ENCODE measurements around the gene PLAA.
A peak's percentile ranks its signal among the peaks of the same experiment; 100 is the strongest.

Gene PLAA

DNA sequence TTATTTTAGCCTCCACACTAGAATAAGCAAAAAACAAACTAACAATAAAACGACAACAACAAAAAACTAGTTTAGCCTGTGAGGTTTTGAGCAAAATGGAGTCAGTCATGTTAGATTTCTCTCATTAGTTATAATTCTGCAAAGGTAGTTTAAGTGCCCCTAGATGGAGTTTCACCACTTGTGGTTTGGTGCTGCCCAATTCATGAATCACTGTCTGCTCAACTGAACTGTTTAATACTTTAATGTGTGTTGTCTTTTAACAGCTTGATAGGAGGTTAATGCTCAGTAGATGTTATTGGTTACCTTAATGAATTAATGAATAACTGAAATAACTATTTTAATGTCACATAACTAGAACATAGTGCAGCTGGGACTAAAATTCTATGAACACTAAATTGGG is 3.5 kb upstream of the PLAA start:
- DNase-seq, result no peak
- no peak overlapping the region for H4K91ac ChIP-seq (ENCODE audit: low read depth, low read length)
- H3K36me3 ChIP-seq (ENCODE audit: control insufficient read depth in 1 of 2, insufficient read depth in 2 of 2, low read length in 2 of 2), result no peaks in the 10 kb centered on the region
- peaks cover 9% of the 10 kb centered on the region for H3K79me1 ChIP-seq (ENCODE audit: low read length)
- no peak overlapping the region for H2AK5ac ChIP-seq (ENCODE audit: low read length)
- no peak overlapping the region for H2BK12ac ChIP-seq (ENCODE audit: low read length)
- H3K4me3 ChIP-seq (ENCODE audit: low read depth, low read length), result no peak overlapping the region
- peaks cover 1 to 2% of the 10 kb centered on the region in 2 experiments for H3K4me1 ChIP-seq (ENCODE audit: control insufficient read depth in 1 of 2, insufficient read depth in 2 of 2, low read length in 2 of 2)
- H3K27me3 ChIP-seq (ENCODE audit: insufficient read depth, low read length), result no peaks in the 10 kb centered on the region
- no peak overlapping the region for H3K4ac ChIP-seq (ENCODE audit: low read depth, low read length)
- H3K27ac ChIP-seq (ENCODE audit: low read depth, low read length), result no peak overlapping the region
- H2AFZ ChIP-seq (ENCODE audit: insufficient read depth, low read length, poor library complexity), result no peak overlapping the region
- no peak overlapping the region for H3K18ac ChIP-seq (ENCODE audit: low read length)
- WGBS (ENCODE audit: extremely low coverage, insufficient coverage, insufficient read length), result no CpG with 5 or more reads among the region's 1 CpG
- H3K79me2 ChIP-seq (ENCODE audit: control insufficient read depth, insufficient read depth, low read length, poor library complexity), result peaks cover 9% of the 10 kb centered on the region
- H3K9ac ChIP-seq (ENCODE audit: low read length), result no peak overlapping the region
- H2BK120ac ChIP-seq (ENCODE audit: insufficient read depth, low read length, poor library complexity), result no peak overlapping the region
- no peak overlapping the region for H2BK5ac ChIP-seq (ENCODE audit: low read depth, low read length, poor library complexity)
- H3K14ac ChIP-seq (ENCODE audit: low read length), result no peak overlapping the region
- no peak overlapping the region for H4K12ac ChIP-seq (ENCODE audit: low read depth, low read length)
- no peaks in the 10 kb centered on the region for H3K9me3 ChIP-seq (ENCODE audit: insufficient read depth, low read depth, low read length)
- no peak overlapping the region for H3K23ac ChIP-seq (ENCODE audit: low read length)
- H3K4me2 ChIP-seq (ENCODE audit: low read length), result no peak overlapping the region
- no peak overlapping the region for H4K8ac ChIP-seq (ENCODE audit: low read depth, low read length)

DNA sequence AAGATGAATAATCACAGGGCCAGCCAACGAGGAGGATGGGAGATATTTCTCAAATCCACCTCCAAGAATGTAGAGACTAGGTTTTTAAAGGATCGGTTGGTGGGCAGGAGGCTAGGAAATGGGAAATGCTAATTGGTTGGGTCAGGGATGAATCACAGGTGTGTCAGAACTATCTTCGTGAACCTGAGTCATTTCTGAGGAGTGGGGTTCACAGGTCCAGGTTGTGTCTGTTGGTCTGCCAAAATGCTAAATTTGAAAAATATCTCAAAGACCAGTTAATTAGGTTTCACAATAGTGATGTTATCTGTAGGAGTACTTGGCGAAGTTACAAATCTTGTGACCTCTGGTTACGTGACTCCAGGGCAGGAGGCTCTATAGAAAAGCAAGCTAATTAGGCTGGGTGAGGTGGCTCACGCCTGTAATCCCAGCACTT is 2.6 kb upstream of the PLAA start:
- H3K9me3 ChIP-seq (ENCODE audit: insufficient read depth, low read depth, low read length), result no peaks in the 10 kb centered on the region
- H3K27ac ChIP-seq (ENCODE audit: low read depth, low read length), result no peak overlapping the region
- H3K36me3 ChIP-seq (ENCODE audit: control insufficient read depth in 1 of 2, insufficient read depth in 2 of 2, low read length in 2 of 2), result no peaks in the 10 kb centered on the region
- no CpG with 5 or more reads among the region's 6 CpGs for WGBS (ENCODE audit: extremely low coverage, insufficient coverage, insufficient read length)
- no peak overlapping the region for H3K9ac ChIP-seq (ENCODE audit: low read length)
- H2AFZ ChIP-seq (ENCODE audit: insufficient read depth, low read length, poor library complexity), result no peak overlapping the region
- H3K27me3 ChIP-seq (ENCODE audit: insufficient read depth, low read length), result no peaks in the 10 kb centered on the region
- no peak overlapping the region for H2BK12ac ChIP-seq (ENCODE audit: low read length)
- no peak overlapping the region for H3K14ac ChIP-seq (ENCODE audit: low read length)
- no peak overlapping the region for H3K4ac ChIP-seq (ENCODE audit: low read depth, low read length)
- no peak overlapping the region for H4K8ac ChIP-seq (ENCODE audit: low read depth, low read length)
- H3K4me2 ChIP-seq (ENCODE audit: low read length), result no peak overlapping the region
- no peak overlapping the region for H3K4me3 ChIP-seq (ENCODE audit: low read depth, low read length)
- H4K12ac ChIP-seq (ENCODE audit: low read depth, low read length), result no peak overlapping the region
- no peak overlapping the region for H3K23ac ChIP-seq (ENCODE audit: low read length)
- peaks cover 10% of the 10 kb centered on the region for H3K79me2 ChIP-seq (ENCODE audit: control insufficient read depth, insufficient read depth, low read length, poor library complexity)
- no peak overlapping the region for H2BK5ac ChIP-seq (ENCODE audit: low read depth, low read length, poor library complexity)
- H2AK5ac ChIP-seq (ENCODE audit: low read length), result no peak overlapping the region
- no peak overlapping the region for H3K18ac ChIP-seq (ENCODE audit: low read length)
- no peak overlapping the region for H4K91ac ChIP-seq (ENCODE audit: low read depth, low read length)
- H3K4me1 ChIP-seq (ENCODE audit: control insufficient read depth in 1 of 2, insufficient read depth in 2 of 2, low read length in 2 of 2), result peaks cover 2% of the 10 kb centered on the region in 2 experiments
- H2BK120ac ChIP-seq (ENCODE audit: insufficient read depth, low read length, poor library complexity), result no peak overlapping the region
- H3K79me1 ChIP-seq (ENCODE audit: low read length), result peaks cover 9% of the 10 kb centered on the region
- DNase-seq, result peak; percentile 62 to 86

DNA sequence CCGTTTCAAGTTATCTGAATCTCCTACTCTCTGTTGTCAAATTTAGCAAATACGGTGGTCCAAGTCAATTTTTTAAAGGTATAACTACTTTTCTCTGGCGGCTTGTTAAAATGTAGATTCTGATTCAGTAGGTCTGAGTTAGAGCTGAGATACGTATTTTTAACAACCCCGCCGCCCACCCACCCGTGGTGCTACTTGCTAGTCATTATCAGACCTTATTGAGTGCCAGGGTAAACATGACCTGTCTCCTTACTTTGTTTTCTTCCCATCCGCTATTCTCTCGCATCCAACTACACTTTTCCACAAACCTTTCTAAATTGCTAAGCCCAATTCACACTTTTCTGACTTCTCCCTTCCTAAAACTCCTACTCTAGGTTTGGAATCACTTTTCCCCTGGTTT is 694 bp upstream of the PLAA start:
- Histone ChIP-seq H2BK12ac (ENCODE audit: low read length) (no peak overlapping the region), H3K14ac (ENCODE audit: low read length) (no peak overlapping the region), H4K91ac (ENCODE audit: low read depth, low read length) (no peak overlapping the region), H2AFZ (ENCODE audit: insufficient read depth, low read length, poor library complexity) (no peak overlapping the region), H3K18ac (ENCODE audit: low read length) (no peak overlapping the region), H4K8ac (ENCODE audit: low read depth, low read length) (no peak overlapping the region), H2AK5ac (ENCODE audit: low read length) (no peak overlapping the region), H3K4me2 (ENCODE audit: low read length) (peak overlapping the region; percentile 60), H3K9me3 (ENCODE audit: insufficient read depth, low read depth, low read length) (no peaks in the 10 kb centered on the region), H3K4ac (ENCODE audit: low read depth, low read length) (no peak overlapping the region), H2BK120ac (ENCODE audit: insufficient read depth, low read length, poor library complexity) (no peak overlapping the region), H4K12ac (ENCODE audit: low read depth, low read length) (no peak overlapping the region), H3K27me3 (ENCODE audit: insufficient read depth, low read length) (no peaks in the 10 kb centered on the region), H3K79me1 (ENCODE audit: low read length) (peaks cover 9% of the 10 kb centered on the region), H3K27ac (ENCODE audit: low read depth, low read length) (no peak overlapping the region), H3K79me2 (ENCODE audit: control insufficient read depth, insufficient read depth, low read length, poor library complexity) (peaks cover 14% of the 10 kb centered on the region), H3K4me1 (ENCODE audit: control insufficient read depth in 1 of 2, insufficient read depth in 2 of 2, low read length in 2 of 2) (peaks cover 2 to 4% of the 10 kb centered on the region in 2 experiments), H2BK5ac (ENCODE audit: low read depth, low read length, poor library complexity) (no peak overlapping the region), H3K4me3 (ENCODE audit: low read depth, low read length) (peak overlapping the region; percentile 97), H3K23ac (ENCODE audit: low read length) (no peak overlapping the region), H3K36me3 (ENCODE audit: control insufficient read depth in 1 of 2, insufficient read depth in 2 of 2, low read length in 2 of 2) (peaks cover 0 to 2% of the 10 kb centered on the region in 2 experiments), H3K9ac (ENCODE audit: low read length) (no peak overlapping the region)
- 100% methylated on average over 2 of the region's 9 CpGs for WGBS (ENCODE audit: extremely low coverage, insufficient coverage, insufficient read length)
- no peak for DNase-seq

DNA sequence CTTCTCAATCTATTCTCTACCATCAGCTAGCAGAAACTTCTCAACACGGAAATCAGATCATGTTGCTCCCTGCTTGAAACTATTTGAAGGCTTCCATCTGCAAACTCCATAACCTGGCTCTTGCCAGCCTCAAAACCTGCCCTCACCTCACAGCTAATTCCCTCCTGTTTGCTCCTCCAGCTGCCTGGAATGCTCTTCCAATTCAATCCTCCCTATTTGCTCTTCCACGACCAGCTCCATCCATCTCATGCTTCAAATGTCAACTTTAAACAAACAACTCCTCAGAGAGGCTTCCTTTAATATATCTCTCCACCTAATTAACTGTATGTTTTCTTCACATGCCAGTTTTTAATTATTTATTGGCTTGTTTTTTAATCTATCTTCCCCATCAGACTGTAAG is 1.5 kb downstream of the PLAA start:
- WGBS (ENCODE audit: extremely low coverage, insufficient coverage, insufficient read length), result no CpG with 5 or more reads among the region's 2 CpGs

More for the DNA sequence above, 1.5 kb downstream of the PLAA start:
- Histone ChIP-seq H3K23ac (ENCODE audit: low read length) (no peak overlapping the region), H2BK5ac (ENCODE audit: low read depth, low read length, poor library complexity) (no peak overlapping the region), H2BK120ac (ENCODE audit: insufficient read depth, low read length, poor library complexity) (no peak overlapping the region), H2BK12ac (ENCODE audit: low read length) (no peak overlapping the region), H3K4ac (ENCODE audit: low read depth, low read length) (peak overlapping the region; percentile 95), H3K79me1 (ENCODE audit: low read length) (peaks cover 9% of the 10 kb centered on the region), H3K27ac (ENCODE audit: low read depth, low read length) (no peak overlapping the region), H2AFZ (ENCODE audit: insufficient read depth, low read length, poor library complexity) (no peak overlapping the region), H3K27me3 (ENCODE audit: insufficient read depth, low read length) (no peaks in the 10 kb centered on the region), H3K9ac (ENCODE audit: low read length) (peak overlapping the region; percentile 65), H3K79me2 (ENCODE audit: control insufficient read depth, insufficient read depth, low read length, poor library complexity) (peaks cover 14% of the 10 kb centered on the region), H4K91ac (ENCODE audit: low read depth, low read length) (no peak overlapping the region), H4K12ac (ENCODE audit: low read depth, low read length) (no peak overlapping the region), H2AK5ac (ENCODE audit: low read length) (no peak overlapping the region), H4K8ac (ENCODE audit: low read depth, low read length) (no peak overlapping the region), H3K36me3 (ENCODE audit: control insufficient read depth in 1 of 2, insufficient read depth in 2 of 2, low read length in 2 of 2) (peaks cover 0 to 2% of the 10 kb centered on the region in 2 experiments), H3K4me1 (ENCODE audit: control insufficient read depth in 1 of 2, insufficient read depth in 2 of 2, low read length in 2 of 2) (peaks cover 2 to 4% of the 10 kb centered on the region in 2 experiments), H3K4me2 (ENCODE audit: low read length) (peak overlapping the region; percentile 69), H3K9me3 (ENCODE audit: insufficient read depth, low read depth, low read length) (no peaks in the 10 kb centered on the region), H3K14ac (ENCODE audit: low read length) (no peak overlapping the region), H3K18ac (ENCODE audit: low read length) (no peak overlapping the region), H3K4me3 (ENCODE audit: low read depth, low read length) (no peak overlapping the region)
- DNase-seq, result no peak
